ENCODE data around the gene CCDC3.

The CCDC3 gene

DNA sequence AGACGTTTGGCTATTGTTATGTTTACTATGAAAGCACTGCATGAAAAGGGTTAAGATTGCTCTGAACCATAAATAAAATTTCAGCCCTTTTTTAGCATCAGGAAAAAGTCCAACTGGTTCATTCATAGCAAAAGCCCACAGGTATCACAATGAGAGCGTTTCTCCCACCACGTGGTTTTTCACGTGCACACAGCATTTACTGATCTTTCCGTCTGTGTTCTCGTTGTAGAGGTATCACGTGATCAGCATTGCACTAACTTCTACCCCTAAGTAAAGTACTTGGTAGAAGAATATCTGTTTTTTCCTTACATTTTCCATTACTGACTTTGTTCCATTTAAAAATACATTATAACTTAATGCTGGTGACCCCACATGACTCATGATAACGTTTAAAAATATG, 17.8 kb upstream of the CCDC3 start:
- TF ChIP-seq ZBTB7A (IDR thresholded peaks at IDR 0.05; ENCODE audit: low read depth) (no peak), EGR1 (IDR thresholded peaks at IDR 0.05) (no peak), YY1 (IDR thresholded peaks at IDR 0.05; ENCODE audit: low read depth) (no peak), EP300 (IDR thresholded peaks at IDR 0.05; ENCODE audit: borderline replicate concordance) (no peak), CEBPB (IDR thresholded peaks at IDR 0.05) (no peak), TEAD4 (IDR thresholded peaks at IDR 0.05) (no peak), TCF12 (IDR thresholded peaks at IDR 0.05; ENCODE audit: low read depth) (no peak), CREB1 (IDR thresholded peaks at IDR 0.05; ENCODE audit: low read depth) (no peak), RAD21 (IDR thresholded peaks at IDR 0.05; ENCODE audit: low read depth) (no peak), NFIC (IDR thresholded peaks at IDR 0.05) (no peak), TAF1 (IDR thresholded peaks at IDR 0.05; ENCODE audit: low read depth) (no peak), FOXM1 (IDR thresholded peaks at IDR 0.05; ENCODE audit: borderline replicate concordance, low read depth) (no peak)
- TF ChIP-seq, protein P1, sequence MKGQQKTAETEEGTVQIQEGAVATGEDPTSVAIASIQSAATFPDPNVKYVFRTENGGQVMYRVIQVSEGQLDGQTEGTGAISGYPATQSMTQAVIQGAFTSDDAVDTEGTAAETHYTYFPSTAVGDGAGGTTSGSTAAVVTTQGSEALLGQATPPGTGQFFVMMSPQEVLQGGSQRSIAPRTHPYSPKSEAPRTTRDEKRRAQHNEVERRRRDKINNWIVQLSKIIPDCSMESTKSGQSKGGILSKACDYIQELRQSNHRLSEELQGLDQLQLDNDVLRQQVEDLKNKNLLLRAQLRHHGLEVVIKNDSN (IDR thresholded peaks at IDR 0.05), result no peak
- TF ChIP-seq, protein P2, sequence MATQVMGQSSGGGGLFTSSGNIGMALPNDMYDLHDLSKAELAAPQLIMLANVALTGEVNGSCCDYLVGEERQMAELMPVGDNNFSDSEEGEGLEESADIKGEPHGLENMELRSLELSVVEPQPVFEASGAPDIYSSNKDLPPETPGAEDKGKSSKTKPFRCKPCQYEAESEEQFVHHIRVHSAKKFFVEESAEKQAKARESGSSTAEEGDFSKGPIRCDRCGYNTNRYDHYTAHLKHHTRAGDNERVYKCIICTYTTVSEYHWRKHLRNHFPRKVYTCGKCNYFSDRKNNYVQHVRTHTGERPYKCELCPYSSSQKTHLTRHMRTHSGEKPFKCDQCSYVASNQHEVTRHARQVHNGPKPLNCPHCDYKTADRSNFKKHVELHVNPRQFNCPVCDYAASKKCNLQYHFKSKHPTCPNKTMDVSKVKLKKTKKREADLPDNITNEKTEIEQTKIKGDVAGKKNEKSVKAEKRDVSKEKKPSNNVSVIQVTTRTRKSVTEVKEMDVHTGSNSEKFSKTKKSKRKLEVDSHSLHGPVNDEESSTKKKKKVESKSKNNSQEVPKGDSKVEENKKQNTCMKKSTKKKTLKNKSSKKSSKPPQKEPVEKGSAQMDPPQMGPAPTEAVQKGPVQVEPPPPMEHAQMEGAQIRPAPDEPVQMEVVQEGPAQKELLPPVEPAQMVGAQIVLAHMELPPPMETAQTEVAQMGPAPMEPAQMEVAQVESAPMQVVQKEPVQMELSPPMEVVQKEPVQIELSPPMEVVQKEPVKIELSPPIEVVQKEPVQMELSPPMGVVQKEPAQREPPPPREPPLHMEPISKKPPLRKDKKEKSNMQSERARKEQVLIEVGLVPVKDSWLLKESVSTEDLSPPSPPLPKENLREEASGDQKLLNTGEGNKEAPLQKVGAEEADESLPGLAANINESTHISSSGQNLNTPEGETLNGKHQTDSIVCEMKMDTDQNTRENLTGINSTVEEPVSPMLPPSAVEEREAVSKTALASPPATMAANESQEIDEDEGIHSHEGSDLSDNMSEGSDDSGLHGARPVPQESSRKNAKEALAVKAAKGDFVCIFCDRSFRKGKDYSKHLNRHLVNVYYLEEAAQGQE (IDR thresholded peaks at IDR 0.05; ENCODE audit: low read depth), result no peak
- TF ChIP-seq, protein P3, sequence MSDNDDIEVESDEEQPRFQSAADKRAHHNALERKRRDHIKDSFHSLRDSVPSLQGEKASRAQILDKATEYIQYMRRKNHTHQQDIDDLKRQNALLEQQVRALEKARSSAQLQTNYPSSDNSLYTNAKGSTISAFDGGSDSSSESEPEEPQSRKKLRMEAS (IDR thresholded peaks at IDR 0.05), result no peak

DNA sequence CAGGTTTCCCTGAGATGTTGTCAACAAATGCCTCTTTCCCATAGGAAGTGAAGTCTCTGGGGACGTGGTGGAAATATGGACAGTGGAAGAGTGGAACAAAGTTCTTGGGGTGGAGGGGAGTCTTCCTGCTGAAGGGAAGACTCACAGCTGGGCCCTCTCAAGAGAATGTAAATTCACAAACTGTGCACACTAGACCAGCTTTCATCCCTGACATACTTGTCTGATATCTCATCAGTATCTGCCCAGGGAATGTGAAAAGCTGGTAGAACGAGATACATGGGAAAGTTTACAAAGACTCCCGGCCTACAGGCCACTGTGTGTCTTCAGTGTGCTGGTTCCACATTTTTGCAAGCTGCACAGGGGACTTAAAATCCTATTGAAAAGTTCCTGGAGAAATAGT, 16.7 kb upstream of the CCDC3 start:
- no peak for TF ChIP-seq CEBPB (IDR thresholded peaks at IDR 0.05)
- no peak for TF ChIP-seq ZBTB7A (IDR thresholded peaks at IDR 0.05; ENCODE audit: low read depth)
- TF ChIP-seq, protein P2 (IDR thresholded peaks at IDR 0.05; ENCODE audit: low read depth), result no peak
- no peak for TF ChIP-seq RAD21 (IDR thresholded peaks at IDR 0.05; ENCODE audit: low read depth)
- TF ChIP-seq TAF1 (IDR thresholded peaks at IDR 0.05; ENCODE audit: low read depth), result no peak
- TF ChIP-seq CREB1 (IDR thresholded peaks at IDR 0.05; ENCODE audit: low read depth), result no peak
- TF ChIP-seq TCF12 (IDR thresholded peaks at IDR 0.05; ENCODE audit: low read depth), result no peak
- TF ChIP-seq, protein P3 (IDR thresholded peaks at IDR 0.05), result no peak
- TF ChIP-seq EP300 (IDR thresholded peaks at IDR 0.05; ENCODE audit: borderline replicate concordance), result no peak
- TF ChIP-seq EGR1 (IDR thresholded peaks at IDR 0.05), result no peak
- no peak for TF ChIP-seq TEAD4 (IDR thresholded peaks at IDR 0.05)
- TF ChIP-seq YY1 (IDR thresholded peaks at IDR 0.05; ENCODE audit: low read depth), result no peak
- no peak for TF ChIP-seq FOXM1 (IDR thresholded peaks at IDR 0.05; ENCODE audit: borderline replicate concordance, low read depth)
- TF ChIP-seq, protein P1 (IDR thresholded peaks at IDR 0.05), result no peak

DNA sequence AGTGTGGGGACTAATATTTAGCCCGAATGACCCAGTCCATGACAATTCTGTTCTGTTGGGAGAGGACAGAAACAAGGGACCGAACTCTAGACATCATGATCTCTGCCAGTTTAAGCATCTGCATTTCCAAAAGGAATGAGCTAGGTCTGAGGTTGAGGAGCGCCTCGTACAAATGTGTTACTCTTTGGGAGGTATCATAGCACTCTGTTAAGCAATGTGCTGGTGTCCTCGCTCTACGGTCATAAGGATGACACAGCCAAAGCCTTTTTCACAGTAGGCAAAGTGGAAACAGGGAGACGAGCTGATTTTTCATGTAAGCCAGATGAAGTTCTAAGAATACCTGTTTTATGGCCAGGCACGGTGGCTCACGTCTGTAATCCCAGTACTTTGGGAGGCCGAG, 15.4 kb upstream of the CCDC3 start:
- TF ChIP-seq RAD21 (IDR thresholded peaks at IDR 0.05; ENCODE audit: low read depth), result no peak
- TF ChIP-seq TCF12 (IDR thresholded peaks at IDR 0.05; ENCODE audit: low read depth), result no peak
- no peak for TF ChIP-seq TAF1 (IDR thresholded peaks at IDR 0.05; ENCODE audit: low read depth)
- TF ChIP-seq, protein P1 (IDR thresholded peaks at IDR 0.05), result no peak
- TF ChIP-seq, protein P3 (IDR thresholded peaks at IDR 0.05), result no peak
- TF ChIP-seq CEBPB (IDR thresholded peaks at IDR 0.05), result no peak
- no peak for TF ChIP-seq TEAD4 (IDR thresholded peaks at IDR 0.05)
- TF ChIP-seq, protein P2 (IDR thresholded peaks at IDR 0.05; ENCODE audit: low read depth), result no peak
- no peak for TF ChIP-seq CREB1 (IDR thresholded peaks at IDR 0.05; ENCODE audit: low read depth)
- no peak for TF ChIP-seq NFIC (IDR thresholded peaks at IDR 0.05)
- no peak for TF ChIP-seq EGR1 (IDR thresholded peaks at IDR 0.05)
- TF ChIP-seq ZBTB7A (IDR thresholded peaks at IDR 0.05; ENCODE audit: low read depth), result no peak
- no peak for TF ChIP-seq FOXM1 (IDR thresholded peaks at IDR 0.05; ENCODE audit: borderline replicate concordance, low read depth)
- TF ChIP-seq YY1 (IDR thresholded peaks at IDR 0.05; ENCODE audit: low read depth), result no peak
- no peak for TF ChIP-seq EP300 (IDR thresholded peaks at IDR 0.05; ENCODE audit: borderline replicate concordance)

Measured in Ishikawa (cell line).